ENCODE data around the gene ZNF827. TPM values are rescaled to one million over a fixed set of nuclear protein-coding genes. Genes with fewer than 3 reads are reported as not detected.

Gene ZNF827
- total RNA-seq, 1 experiment from 2014 or later, result 19.1 TPM

GRCh38 chr4:145772347-145772746 lies 166.3 kb downstream of the ZNF827 start:
- TF ChIP-seq CEBPB (IDR thresholded peaks at IDR 0.05; ENCODE audit: low read depth), result no peak
- TF ChIP-seq REST (IDR thresholded peaks at IDR 0.05; ENCODE audit: low read depth), result no peak
- no peak for TF ChIP-seq EZH2phosphoT487 (IDR thresholded peaks at IDR 0.05; ENCODE audit: borderline replicate concordance)
- TF ChIP-seq ELF1 (IDR thresholded peaks at IDR 0.05; ENCODE audit: borderline replicate concordance, low read depth), result no peak
- no peak for TF ChIP-seq SRF (IDR thresholded peaks at IDR 0.05; ENCODE audit: low read depth)
- no peak for TF ChIP-seq SP1 (IDR thresholded peaks at IDR 0.05; ENCODE audit: low read depth)
- TF ChIP-seq YY1 (IDR thresholded peaks at IDR 0.05; ENCODE audit: extremely low read depth, insufficient replicate concordance, low read depth, low read length), result no peak
- TF ChIP-seq TCF7L2 (IDR thresholded peaks at IDR 0.05; ENCODE audit: borderline replicate concordance, extremely low read depth, insufficient read depth, insufficient read length), result no peak
- TF ChIP-seq RAD21 (IDR thresholded peaks at IDR 0.05; ENCODE audit: low read depth), result no peak
- TF ChIP-seq POLR2A (IDR thresholded peaks at IDR 0.05; ENCODE audit: borderline replicate concordance, extremely low read depth, insufficient read depth, insufficient read length), result no peak
- Histone ChIP-seq H3K36me3 (ENCODE audit: control insufficient read depth in 1 of 2, insufficient read depth in 2 of 2, low read length in 2 of 2) (peaks cover 3 to 5% of the 10 kb centered on the region in 2 experiments; a peak in 1 of 4 replicates), H3K4me2 (ENCODE audit: low read length) (no peak overlapping the region), H3K27ac (ENCODE audit: low read depth, low read length) (no peak overlapping the region), H3K27me3 (ENCODE audit: insufficient read depth, low read length) (no peaks in the 10 kb centered on the region), H3K9me3 (ENCODE audit: control insufficient read depth in 1 of 2, insufficient read depth in 1 of 2, low read depth in 1 of 2, low read length in 2 of 2) (no peaks in the 10 kb centered on the region), H3K79me2 (ENCODE audit: insufficient read depth, low read length) (no peaks in the 10 kb centered on the region), H3K9me2 (ENCODE audit: insufficient read depth) (no peaks in the 10 kb centered on the region), H2AFZ (ENCODE audit: low read depth, low read length, poor library complexity, severe bottlenecking) (no peak overlapping the region), H3K4me1 (ENCODE audit: control insufficient read depth in 1 of 2, insufficient read depth in 2 of 2, low read length in 2 of 2) (no peaks in the 10 kb centered on the region), H3K4me3 (replicated peaks in 1 of 2; ENCODE audit: low read depth in 1 of 2, low read length in 2 of 2) (no peak overlapping the region), H3K9ac (ENCODE audit: low read length) (no peak overlapping the region), H4K20me1 (ENCODE audit: insufficient read depth) (no peaks in the 10 kb centered on the region)
- ATAC-seq (no peak), DNase-seq (ENCODE audit: low read depth, low spot score) (no peak)
- ChIA-PET POLR2A (no interaction called here), RAD21 (ENCODE audit: low non-redundant PET in 1 of 2, low total read pairs in 2 of 2, uncharacterized antibody in 2 of 2, unreplicated experiment in 2 of 2) (no interaction called here), CTCF (no interaction called here)
- no TSS peak for BruUV-seq (replicated peaks)
- intact Hi-C loops (cut with micrococcal nuclease), result no loop called here

All from HCT116 (cell line).